LNCAP (cell line): ENCODE measurements around the gene PBX1.

ENCODE experiments used
- TF ChIP-seq, protein P1 (sequence below): fragments of 450-650 bp; IDR thresholded peaks from 2 replicates; pipeline ENCODE4 v1.5.1; 2017; ENCODE audit warnings: mild to moderate bottlenecking

PBX1 gene

DNA sequence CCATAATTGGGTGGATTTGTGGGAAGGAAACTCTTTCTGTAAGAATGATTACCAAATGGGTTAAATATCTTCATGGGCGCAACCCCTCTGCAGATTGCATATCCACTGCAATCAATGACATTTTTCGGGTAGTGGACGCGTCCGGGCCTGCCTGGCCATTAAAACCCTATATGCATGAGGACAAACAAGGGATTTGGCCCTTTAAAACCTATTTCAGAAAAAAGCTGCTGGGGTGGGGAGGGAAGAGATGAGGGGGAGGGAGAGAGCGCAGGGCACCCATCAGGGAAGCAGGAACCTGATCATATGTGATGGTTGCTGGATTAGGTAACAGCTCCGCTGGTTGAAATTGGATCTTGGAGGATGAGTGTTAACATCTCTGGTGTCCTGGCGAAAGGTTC lies 228.8 kb downstream of the PBX1 start:
- TF ChIP-seq, protein P1, sequence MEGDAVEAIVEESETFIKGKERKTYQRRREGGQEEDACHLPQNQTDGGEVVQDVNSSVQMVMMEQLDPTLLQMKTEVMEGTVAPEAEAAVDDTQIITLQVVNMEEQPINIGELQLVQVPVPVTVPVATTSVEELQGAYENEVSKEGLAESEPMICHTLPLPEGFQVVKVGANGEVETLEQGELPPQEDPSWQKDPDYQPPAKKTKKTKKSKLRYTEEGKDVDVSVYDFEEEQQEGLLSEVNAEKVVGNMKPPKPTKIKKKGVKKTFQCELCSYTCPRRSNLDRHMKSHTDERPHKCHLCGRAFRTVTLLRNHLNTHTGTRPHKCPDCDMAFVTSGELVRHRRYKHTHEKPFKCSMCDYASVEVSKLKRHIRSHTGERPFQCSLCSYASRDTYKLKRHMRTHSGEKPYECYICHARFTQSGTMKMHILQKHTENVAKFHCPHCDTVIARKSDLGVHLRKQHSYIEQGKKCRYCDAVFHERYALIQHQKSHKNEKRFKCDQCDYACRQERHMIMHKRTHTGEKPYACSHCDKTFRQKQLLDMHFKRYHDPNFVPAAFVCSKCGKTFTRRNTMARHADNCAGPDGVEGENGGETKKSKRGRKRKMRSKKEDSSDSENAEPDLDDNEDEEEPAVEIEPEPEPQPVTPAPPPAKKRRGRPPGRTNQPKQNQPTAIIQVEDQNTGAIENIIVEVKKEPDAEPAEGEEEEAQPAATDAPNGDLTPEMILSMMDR, result no peak

DNA sequence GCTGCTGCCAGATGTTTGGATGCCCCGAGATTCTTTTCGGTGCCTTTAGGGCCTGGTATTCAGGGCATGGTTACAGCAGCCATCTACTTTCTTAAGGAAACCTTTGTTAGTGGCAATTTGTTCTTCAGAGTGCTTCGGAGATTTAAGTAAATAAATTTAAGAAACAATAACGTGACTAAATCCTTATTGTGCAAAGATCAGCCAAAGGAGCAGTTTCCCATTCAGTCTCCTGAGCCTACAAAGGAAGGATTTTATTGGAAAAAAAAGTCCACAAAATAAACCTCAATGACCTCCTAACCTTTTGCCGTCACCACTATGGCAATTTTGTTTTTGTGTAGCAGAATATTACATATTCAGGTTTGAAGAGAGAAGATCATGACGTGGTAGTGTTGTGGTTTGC lies 231.1 kb downstream of the PBX1 start:
- TF ChIP-seq, protein P1, result no peak

DNA sequence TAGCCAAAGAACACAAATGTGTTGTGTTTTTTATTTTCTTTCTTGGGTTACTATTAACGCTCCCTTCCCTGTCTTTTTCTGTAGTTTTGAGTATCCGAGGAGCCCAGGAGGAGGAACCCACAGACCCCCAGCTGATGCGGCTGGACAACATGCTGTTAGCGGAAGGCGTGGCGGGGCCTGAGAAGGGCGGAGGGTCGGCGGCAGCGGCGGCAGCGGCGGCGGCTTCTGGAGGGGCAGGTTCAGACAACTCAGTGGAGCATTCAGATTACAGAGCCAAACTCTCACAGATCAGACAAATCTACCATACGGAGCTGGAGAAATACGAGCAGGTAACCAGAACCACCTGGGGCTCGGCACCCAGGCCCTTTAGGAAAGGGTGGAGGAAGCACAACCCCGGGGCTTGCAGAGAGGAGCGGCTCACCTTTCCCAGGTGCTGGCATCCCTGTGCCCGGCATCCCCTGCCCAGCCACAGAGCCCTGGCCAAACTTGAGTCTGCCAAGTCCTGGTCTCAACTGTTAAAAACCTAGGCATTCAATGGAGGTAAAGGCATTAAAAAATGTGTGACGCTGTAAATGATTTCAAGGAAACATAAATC lies 233.5 kb downstream of the PBX1 start:
- TF ChIP-seq, protein P1, result no peak

DNA sequence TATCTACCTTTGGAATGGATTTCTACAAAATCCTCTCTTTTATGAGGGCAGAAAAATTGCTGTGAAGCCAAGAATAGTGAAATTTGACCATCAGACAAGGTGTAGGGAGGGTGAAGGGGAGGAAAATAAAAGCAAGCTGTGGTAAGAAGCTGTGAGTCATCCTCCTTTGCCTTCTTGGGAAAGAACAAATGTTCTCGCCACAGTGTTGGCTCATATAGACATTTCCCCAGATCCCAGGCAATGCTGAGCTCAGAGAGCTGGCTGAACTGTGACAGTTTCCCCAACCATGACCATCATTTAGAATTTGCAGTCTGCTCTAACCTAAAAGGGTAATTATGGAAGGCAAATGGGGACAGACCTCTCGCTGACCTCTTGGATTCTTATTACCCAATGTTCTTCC lies 235.4 kb downstream of the PBX1 start:
- TF ChIP-seq, protein P1, result no peak

DNA sequence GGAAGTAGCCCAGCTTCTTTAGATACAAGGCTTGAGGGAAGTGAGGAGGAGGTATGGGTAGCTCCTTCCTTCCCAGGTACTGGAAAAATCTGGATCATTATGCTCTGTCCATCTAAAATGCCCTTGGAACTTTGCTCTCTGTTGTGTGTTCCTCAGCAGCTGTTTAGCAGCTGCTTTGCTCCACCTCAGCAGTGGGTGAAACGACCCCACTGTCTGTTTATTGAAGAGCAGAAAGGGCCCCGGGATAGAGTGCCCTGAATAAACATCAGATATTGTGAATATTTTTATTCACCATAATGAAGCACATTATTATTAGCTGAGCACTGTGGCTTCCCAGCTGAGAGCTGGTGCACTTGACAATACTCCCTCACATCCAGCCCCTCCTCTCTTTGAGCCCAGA lies 237.9 kb downstream of the PBX1 start:
- TF ChIP-seq, protein P1, result no peak

DNA sequence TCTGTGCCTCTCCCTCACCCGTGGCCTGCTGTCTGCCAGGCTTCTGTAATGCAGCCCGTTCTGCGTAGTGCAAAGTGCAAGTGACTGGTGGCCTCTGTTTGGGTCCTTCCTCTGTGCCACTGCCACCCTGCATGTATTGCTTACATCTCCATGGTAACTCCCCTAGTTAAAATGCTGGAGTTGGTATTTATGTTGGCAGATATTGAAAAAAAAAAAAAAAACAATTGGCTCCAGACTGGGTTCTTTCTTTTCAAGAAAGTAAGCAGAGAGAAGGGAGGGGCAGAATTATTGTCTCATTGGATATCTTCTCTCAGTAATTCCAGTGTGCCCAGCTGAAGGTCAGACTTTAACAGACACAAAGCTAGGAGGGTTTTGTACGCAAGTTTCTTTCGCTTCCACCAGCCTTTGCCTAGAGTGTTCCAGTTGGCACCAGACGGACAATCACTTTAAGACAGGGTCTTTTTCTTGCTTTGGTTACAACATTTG lies 242.3 kb downstream of the PBX1 start:
- TF ChIP-seq, protein P1, result no peak

DNA sequence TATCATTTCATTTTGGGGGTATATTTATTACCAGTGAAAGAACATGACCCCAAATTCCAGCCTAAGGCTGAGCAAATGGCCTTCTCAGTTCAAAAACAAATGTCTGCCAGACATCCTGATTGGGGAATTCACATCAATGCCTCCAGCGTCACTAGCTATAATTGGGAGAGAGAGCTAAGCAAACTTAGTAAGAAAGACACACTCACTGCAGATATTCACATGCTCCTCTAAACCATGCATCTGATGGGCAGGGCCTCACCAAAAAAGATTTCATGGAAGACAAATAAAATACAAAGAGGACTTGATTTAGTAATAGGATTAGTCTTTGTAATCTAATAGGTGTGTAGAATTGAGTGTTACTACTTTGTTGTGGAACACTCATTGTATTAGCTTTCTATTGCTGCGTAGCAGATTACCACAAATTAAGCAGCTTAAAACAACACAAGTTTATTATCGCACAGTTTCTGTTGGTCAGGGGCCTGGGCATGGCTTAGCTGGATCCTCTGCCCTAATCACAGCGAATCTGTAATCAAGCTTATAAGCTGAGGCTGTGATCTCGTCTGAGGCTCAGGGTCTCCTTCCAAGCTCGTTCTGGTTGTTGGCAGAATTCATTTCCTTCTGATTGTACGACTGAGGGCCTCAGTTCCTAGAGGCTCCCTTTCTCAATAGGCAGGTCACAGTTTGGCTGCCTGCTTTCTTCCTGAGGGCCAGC lies 243.0 kb downstream of the PBX1 start:
- TF ChIP-seq, protein P1, result no peak
